ENCODE data around the gene MT1B.

MT1B gene

DNA sequence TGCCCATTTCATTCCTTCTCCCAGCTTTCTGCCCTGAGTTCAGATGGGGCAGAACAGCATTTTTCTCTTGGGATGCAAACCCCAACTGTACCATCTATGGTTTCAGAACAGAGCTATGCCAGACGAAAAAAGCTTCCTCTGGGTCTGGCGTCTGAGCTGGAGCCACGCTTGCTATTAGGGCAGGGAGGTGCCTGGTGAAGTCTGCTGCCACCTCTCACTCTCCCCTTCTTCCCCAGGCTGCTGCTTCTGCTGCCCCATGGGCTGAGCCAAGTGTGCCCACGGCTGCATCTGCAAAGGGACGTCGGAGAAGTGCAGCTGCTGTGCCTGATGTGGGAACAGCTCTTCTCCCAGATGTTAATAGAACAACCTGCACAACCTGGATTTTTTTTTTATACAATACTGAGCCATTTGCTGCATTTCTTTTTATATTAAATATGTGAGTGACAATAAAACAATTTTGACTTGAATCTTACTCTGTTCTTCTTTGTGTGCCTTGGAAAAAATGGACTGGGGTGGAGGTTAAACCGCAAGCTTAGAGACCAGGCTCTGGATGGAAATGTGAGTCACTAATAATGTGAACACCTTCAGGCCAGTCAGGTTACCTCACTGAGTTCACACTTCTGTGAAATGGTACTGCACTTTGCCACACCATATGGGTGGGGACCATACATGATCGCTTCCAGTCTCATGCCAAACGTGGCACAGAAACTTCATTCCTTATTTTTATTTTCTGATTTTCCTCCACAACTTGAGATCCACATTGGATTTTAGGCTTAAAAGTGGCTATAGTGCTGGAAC lies 14.9 kb upstream of the MT1B start:
- DNase-seq = no peak

DNA sequence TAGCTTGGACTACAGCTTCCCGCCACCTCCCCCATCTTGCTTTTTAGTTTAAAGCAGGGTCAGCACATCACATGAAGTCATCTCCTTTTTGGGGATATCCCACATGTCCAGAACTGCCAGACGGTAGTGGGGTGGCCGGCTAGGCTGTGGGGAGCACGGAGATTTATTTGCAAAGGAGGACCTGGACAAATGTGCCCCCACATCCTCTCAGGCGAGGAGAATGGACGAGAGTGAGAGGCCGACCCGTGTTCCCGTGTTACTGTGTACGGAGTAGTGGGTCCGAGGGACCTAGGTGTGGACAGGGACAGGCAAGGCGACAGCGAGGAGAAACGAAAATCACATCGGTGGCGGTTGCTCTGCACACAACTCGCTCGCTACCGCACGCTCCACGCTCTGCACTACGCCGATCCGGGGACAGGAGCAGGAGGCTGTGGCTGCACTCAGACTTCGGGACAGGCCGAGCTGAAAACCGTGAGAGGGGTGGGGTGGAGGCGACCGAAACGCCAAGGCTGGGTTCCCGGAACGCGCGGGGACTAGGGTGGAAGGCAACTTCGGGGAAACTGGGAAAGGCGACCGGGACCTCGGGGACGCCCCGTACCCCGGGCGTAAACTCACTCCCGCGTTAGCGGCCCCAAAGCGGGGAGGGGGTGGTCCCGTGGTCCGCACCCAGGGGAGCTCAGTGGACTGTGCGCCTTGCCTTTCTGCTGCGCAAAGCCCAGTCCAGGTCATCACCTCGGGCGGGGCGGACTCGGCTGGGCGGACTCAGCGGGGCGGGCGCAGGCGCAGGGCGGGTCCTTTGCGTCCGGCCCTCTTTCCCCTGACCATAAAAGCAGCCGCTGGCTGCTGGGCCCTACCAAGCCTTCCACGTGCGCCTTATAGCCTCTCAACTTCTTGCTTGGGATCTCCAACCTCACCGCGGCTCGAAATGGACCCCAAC lies 13.6 kb upstream of the MT1B start, which contains the start of gene MT1A:
MT1A (plus strand) TSS at position 853 of the 937 bp plus-strand sequence; CDS start at position 926, 73 bp downstream.
- DNase-seq = peak in 25 of 56 donors; percentile 8 to 73 (median 29)

GRCh38 chr16:56639045-56639444 lies 12.6 kb upstream of the MT1B start:
- no peak for DNase-seq

DNA sequence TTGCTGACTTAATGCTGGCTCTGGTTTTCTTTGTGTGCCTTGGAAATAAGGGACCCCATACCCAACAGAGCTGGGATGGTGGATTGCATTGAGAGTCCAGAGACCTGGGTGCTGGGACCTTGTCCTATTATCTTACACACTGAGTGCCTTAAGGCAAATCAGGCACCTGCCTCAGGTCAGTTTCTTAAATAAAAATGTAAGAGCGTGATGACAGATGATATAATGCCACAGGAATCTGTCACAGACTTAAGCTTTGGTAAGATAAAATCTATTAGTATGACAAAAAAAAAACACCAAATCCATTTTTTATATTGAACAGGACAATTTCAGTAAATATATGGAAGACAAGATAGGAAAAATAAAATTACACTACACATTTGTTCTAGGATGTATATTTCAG lies 11.6 kb upstream of the MT1B start:
- no peak for DNase-seq

GRCh38 chr16:56641166-56641565 lies 10.5 kb upstream of the MT1B start:
- DNase-seq = no peak

GRCh38 chr16:56643080-56643778 lies 8.5 kb upstream of the MT1B start:
- DNase-seq = peak in 7 of 56 donors; percentile 8 to 61 (median 38)

DNA sequence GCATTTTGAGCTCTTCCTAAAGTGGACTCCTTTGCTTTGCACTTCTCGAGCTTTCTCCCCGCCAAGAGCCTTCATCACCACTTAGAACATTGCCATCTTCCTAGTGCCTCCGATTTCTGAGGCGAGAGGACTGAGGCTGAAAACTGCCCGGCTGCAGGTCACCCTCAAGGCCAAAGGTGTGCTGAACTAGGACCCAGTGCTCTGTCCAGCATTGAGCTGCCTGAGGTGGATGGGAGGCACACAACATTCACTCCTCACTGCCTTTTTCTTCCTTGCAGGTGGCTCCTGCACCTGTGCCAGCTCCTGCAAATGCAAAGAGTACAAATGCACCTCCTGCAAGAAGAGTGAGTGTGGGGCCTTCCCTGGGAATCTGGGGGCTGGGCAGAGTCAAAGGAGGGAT lies 7.9 kb upstream of the MT1B start:
- DNase-seq = no peak

GRCh38 chr16:56645311-56645710 lies 6.4 kb upstream of the MT1B start:
- no peak for DNase-seq

GRCh38 chr16:56645838-56646237 lies 5.8 kb upstream of the MT1B start:
- no peak for DNase-seq

DNA sequence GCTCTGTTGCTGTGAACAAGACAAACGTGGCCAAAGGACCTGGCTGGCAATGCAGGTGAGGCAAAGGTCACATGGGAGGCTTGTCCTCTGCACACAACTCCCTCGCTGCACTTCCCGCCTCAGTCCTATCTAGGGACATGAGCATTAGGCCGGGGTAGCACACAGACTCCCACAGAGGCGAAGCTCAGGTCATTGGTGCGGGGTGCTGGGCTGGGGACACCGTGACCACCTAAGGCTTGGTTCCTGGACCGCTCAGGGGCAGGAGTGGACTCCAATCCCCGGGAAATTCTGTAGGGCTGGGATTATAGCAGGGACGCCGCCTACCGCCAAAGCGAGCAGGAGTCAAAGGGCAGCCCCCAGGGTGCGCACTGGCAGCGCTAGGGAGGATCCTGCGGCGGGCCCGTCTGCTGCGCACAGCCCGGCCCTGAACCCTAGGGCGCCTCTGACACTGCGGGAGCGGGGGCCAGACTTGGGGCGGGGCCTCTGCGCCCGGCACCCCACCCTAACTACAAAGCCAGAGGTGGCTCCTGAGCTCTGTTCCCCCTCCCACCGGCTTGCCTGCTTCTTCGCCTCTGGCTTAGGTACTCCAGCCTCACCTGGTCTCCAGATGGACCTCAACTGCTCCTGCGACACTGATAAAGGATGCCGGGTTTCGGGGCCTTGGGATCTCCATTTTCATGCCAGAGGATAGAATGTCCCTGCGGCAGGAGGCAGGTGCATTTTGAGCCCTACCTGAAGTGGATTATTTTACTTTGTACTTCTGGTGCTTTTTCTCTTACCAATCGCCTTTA lies 3.9 kb upstream of the MT1B start:
- DNase-seq = no peak

DNA sequence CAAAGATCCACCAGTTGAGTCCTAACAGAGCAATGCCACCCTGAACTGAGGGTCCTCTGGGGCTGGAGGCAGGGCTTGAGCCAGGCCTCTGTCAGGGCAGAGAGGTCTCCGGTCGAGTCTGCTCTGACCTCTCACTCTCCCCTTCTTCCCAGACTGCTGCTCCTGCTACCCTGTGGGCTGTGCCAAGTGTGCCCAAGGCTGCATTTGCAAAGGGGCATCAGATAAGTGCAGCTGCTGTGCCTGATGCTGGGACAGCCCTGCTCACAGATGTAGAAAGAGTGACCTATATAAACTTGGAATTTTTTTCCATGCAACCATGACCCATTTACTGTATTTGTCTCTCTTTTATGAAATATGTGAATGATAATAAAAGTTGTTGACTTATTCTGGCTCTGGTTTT lies 2.4 kb upstream of the MT1B start:
- DNase-seq = no peak

- DNase-seq = no peak
These were observed 1.9 kb upstream of the MT1B start for GRCh38 chr16:56649820-56650219.

DNA sequence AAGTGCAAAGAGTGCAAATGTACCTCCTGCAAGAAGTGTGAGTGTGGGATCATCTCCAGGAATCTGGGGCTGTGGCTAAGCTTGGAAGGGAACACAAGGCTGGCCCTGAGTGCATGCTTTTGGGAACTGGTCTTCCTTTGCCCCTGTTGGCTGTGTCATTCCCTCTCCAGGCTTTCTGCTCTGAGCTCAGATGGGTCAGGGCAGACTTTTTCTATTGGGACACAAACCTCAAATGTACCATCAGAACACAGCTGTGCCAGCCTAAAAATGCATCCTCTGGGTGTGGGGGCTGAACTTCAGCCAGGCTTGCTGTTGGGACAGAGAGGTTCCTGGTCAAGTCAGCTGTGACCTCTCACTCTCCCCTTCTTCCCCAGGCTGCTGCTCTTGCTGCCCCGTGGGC lies 914 bp downstream of the MT1B start:
- no peak for DNase-seq

DNA sequence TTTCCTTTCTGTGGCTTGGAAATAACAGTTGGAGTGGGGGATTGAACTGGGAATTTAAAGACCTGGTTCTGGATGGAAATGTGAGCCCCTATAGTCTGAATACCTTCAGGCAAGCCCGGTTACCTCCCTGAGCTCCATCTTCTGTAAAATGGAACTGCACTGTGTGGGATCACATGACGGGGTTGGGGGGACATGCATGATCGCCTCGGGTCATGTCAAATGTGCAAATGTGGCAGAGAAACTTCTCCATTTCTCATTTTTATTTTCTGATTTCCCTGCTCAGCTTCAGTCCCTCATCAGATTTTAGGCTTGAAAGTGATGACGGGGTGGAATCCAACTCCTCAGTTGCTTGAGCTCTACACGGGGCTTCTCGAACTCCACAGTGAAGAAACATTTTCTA lies 1.5 kb downstream of the MT1B start:
- DNase-seq = no peak

DNA sequence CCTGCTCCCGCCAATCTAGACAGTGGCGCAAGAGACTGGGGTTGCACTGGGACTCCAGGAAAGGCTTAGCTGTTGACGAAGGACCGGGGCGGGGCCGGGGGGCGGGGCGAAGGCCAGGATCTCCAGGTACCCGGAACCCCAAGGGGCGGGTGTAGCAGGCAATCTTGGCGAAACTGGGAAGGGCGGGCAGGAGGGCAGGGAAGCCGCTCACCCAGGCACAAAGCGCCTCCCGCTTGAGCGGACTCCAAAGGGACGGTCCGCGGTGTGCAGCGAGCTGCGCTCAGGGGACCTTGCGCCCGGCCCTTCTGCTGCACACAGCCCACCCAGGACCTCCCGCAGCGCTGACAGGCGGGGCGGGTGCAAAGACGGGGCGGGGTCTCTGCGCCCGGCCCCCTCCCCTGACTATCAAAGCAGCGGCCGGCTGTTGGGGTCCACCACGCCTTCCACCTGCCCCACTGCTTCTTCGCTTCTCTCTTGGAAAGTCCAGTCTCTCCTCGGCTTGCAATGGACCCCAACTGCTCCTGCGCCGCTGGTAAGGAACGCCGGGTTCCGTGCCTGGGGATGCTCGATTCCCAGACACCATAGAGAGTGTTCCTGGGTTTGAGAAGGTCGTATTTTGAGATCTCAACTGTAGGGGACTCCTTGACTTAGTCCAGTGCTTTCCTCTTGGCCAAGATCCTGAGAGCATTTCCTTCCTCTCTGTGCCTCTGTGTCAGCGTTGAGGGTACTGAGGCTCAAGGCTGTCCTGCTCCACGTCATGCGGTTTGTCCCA lies 6.1 kb downstream of the MT1B start, which contains the start of gene MT1F:
MT1F (plus strand) TSS at position 405 of the 772 bp plus-strand sequence; CDS start at position 505, 100 bp downstream.
- peak in 34 of 56 donors; percentile 16 to 81 (median 39) for DNase-seq

DNA sequence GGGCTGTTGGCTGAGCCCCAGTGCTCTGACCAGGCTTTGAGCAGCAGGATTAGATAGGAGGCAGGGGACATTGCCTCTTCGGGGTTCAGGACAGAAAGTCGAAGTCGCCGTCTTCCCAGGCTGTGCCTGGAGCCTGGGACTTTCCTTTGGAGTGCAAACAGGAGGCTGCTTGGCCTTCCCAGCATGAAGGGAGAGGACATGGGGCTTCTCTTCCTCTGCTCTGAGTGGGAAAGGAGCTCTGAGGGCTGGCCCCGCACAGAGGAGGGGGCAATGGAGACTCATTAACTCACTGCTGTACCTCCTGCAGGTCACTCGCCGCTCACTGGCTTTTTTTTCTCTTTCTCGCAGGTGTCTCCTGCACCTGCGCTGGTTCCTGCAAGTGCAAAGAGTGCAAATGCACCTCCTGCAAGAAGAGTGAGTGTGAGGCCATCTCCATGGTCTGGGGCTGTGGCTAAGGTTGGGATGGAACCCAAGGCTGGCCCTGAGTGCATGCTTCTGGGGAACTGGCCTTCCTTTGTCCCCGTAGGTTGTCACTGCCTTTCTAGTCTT lies 6.7 kb downstream of the MT1B start:
- DNase-seq = peak in 1 of 56 donors; percentile 19

- DNase-seq = peak in 20 of 56 donors; percentile 9 to 68 (median 38)
These were observed 11.0 kb downstream of the MT1B start for GRCh38 chr16:56662357-56663354.

DNA sequence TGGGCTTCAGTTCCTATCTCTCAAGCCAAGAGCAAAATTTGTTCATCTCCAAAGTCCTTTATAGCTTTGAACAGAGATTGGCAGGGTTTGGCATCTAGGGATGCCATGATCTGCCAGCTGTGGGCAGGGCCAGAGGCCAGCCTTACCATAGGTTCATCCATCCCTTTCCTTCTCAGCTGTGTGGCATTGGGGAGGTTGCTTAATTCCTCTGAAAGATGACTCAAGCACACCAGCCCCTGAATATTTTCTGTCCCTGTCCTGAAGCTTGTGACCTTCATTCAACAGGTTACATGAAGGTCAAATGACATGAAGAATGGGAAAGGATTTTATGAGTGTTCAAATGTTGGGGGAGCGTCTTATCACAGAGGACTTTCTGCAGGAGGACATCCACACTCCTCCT lies 12.8 kb downstream of the MT1B start:
- DNase-seq = no peak

Measured in nucleus accumbens (tissue), 56 donors.